GM10266 (cell line): Measurements from ENCODE around the gene HDDC3.

Source experiments
- DNase-seq: peaks from one replicate; pipeline ENCODE4 v3.0.0; 2012; ENCODE audit errors: extremely low spot score
- TF ChIP-seq, protein P1 (sequence below): IDR thresholded peaks from 2 replicates; pipeline ENCODE4 v1.5.1; 2012; ENCODE audit warnings: mild to moderate bottlenecking, low read depth; ENCODE audit not compliant: control insufficient read depth, insufficient read depth; ENCODE audit errors: missing control alignments

Gene HDDC3

GRCh38 chr15:90901175-90902039 is 30.9 kb downstream of the HDDC3 start:
- DNase-seq, result no peak
- TF ChIP-seq, protein P1, sequence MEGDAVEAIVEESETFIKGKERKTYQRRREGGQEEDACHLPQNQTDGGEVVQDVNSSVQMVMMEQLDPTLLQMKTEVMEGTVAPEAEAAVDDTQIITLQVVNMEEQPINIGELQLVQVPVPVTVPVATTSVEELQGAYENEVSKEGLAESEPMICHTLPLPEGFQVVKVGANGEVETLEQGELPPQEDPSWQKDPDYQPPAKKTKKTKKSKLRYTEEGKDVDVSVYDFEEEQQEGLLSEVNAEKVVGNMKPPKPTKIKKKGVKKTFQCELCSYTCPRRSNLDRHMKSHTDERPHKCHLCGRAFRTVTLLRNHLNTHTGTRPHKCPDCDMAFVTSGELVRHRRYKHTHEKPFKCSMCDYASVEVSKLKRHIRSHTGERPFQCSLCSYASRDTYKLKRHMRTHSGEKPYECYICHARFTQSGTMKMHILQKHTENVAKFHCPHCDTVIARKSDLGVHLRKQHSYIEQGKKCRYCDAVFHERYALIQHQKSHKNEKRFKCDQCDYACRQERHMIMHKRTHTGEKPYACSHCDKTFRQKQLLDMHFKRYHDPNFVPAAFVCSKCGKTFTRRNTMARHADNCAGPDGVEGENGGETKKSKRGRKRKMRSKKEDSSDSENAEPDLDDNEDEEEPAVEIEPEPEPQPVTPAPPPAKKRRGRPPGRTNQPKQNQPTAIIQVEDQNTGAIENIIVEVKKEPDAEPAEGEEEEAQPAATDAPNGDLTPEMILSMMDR, result no peak

GRCh38 chr15:90897131-90897655 is 35.2 kb downstream of the HDDC3 start:
- DNase-seq, result peak; percentile 59

GRCh38 chr15:90895571-90896117 is 36.7 kb downstream of the HDDC3 start:
- no peak for DNase-seq
- TF ChIP-seq, protein P1, result no peak

- TF ChIP-seq, protein P1, result peak; percentile 17
- DNase-seq, result no peak
Observed at GRCh38 chr15:90893175-90894090, 38.9 kb downstream of the HDDC3 start.

DNA sequence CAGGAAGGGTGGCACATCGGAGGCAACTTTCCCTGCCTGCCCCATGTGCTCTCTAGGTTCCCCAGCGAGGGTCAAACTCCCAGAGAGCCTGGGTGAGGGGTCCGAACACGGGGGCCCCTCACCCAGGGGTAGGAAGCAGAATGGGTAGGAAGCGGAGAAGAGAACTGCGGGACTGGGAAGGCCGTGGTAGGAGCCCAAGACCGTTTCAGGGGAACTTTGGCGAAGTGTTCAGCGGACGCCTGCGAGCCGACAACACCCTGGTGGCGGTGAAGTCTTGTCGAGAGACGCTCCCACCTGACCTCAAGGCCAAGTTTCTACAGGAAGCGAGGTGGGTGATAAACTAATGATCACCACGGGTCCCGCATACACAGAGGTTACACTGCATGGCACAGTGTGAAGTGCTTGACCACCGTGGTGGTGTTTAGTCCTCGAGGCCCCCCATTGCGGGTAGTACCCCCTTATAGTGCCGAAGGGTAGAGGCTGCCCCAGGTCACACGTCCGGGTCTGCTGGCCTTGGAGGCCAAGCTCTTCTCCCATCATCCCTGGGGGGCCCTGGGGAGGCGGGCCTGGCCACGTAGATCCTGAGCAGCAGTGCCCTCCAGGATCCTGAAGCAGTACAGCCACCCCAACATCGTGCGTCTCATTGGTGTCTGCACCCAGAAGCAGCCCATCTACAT is 39.7 kb downstream of the HDDC3 start:
- TF ChIP-seq, protein P1, result no peak
- DNase-seq, result no peak

GRCh38 chr15:90892023-90892422 is 40.3 kb downstream of the HDDC3 start:
- TF ChIP-seq, protein P1, result no peak

More at GRCh38 chr15:90892023-90892422, 40.3 kb downstream of the HDDC3 start:
- DNase-seq, result no peak
